Ovary (tissue), 9 donors: ENCODE measurements around the gene MATCAP1. TPM values are rescaled to one million over a fixed set of nuclear protein-coding genes. Genes with fewer than 3 reads are reported as not detected.

ENCODE experiments used
- DNase-seq, 5 donors: peaks; one replicate each; pipeline ENCODE4 v3.0.0-alpha.2; 2019 to 2020
- H3K27ac ChIP-seq, 2 donors: fragments of 200-600 bp; one replicate each; pipeline versions ENCODE4 v1.5.1 to v1.8.0; 2019 to 2022
- H3K27me3 ChIP-seq: fragments of 200-600 bp; one replicate; pipeline ENCODE4 v1.8.0; 2022
- H3K36me3 ChIP-seq: fragments of 200-600 bp; sonication (generic); one replicate; pipeline ENCODE4 v1.5.1; 2019
- H3K4me1 ChIP-seq: one replicate; pipeline ENCODE4 v1.8.1; 2013; ENCODE audit warnings: mild to moderate bottlenecking, moderate library complexity; ENCODE audit not compliant: insufficient read depth
- H3K4me3 ChIP-seq: fragments of 200-600 bp; sonication (generic); one replicate; pipeline ENCODE4 v1.5.1; 2017
- H3K9me3 ChIP-seq, 2 donors: fragments of 200-600 bp in 1 of 2; sonication (generic) in 1 of 2; one replicate each; pipeline versions ENCODE4 v1.5.1 to v1.8.1; 2013 to 2019; ENCODE audit warnings: mild to moderate bottlenecking in 1 of 2, moderate library complexity in 1 of 2
- CTCF ChIP-seq, 3 donors: fragments of 450-650 bp in 2 of 3; fragments of 200-600 bp in 1 of 3; IDR thresholded peaks; one replicate each; pipeline versions ENCODE4 v1.5.1 to v1.8.0; 2016 to 2022; ENCODE audit warnings: antibody characterized with exemption in 3 of 3, mild to moderate bottlenecking in 1 of 3
- EP300 ChIP-seq: sonication (generic); formaldehyde crosslinking; IDR thresholded peaks from one replicate; pipeline ENCODE4 v1.6.1; 2017; ENCODE audit warnings: antibody characterized with exemption
- POLR2A ChIP-seq: fragments of 450-650 bp; IDR thresholded peaks from one replicate; pipeline ENCODE4 v1.6.1; 2017; ENCODE audit warnings: antibody characterized with exemption, mild to moderate bottlenecking, moderate library complexity
- WGBS, 3 donors: extraction: QIAGEN DNeasy Blood & Tissue Kit in 1 of 3; methylation state at CpG; one replicate each; pipeline versions ENCODE4 v1.1.5 to v1.1.7; 2013 to 2017; 5-methylcytosine and 5-hydroxymethylcytosine counted together
- intact Hi-C, 4 donors: fragments of 100-400 bp; cut with DNase I; formaldehyde crosslinking; loops; one replicate each; pipeline versions ENCODE4 v1.11.0 to v1.15.1; 2022 to 2023
- polyA plus RNA-seq, 2 donors: library from polyadenylated mRNA; stranded (reverse); fragments of 200-250 nt in 1 of 2; fragments of 350-450 nt in 1 of 2; fragmentation: Illumina TruSeq in 1 of 2; extraction: RNeasy Lipid Tissue Mini Kit (QIAGEN cat#74804) in 1 of 2; gene quantifications; one replicate each; pipeline ENCODE4 v1.2.3, GENCODE V29; 2013 to 2014
- total RNA-seq, 7 donors: library from RNA; depleted of rRNA in 2 of 7; stranded (reverse); fragments of >200 nt in 2 of 7; fragmentation: NEBNext Ultra II Directional in 3 of 7; extraction: Animal tissue kit (Norgen Biotek cat#: 25700) in 3 of 7; gene quantifications; one replicate each; pipeline versions ENCODE4 v1.1.0 to v1.2.4, GENCODE V29; 2016 to 2023
- donor health status: DM: no; HTN: no; CAD: no; lungs with moderate emphysema.
- donor health status: DM: no; HTN: no; CAD: no.
- donor health status: Bipolar disorder and iron deficiency.
- donor health status: DM: yes; HTN: yes; CAD: no.
- donor health status: DM: no; HTN: no; CAD: no.
- donor health status: DM: yes; HTN: yes; CAD: no.

MATCAP1 gene
- total and polyA plus RNA-seq, 9 donors: 15.4 to 96.4 (median 53.6) TPM

DNA sequence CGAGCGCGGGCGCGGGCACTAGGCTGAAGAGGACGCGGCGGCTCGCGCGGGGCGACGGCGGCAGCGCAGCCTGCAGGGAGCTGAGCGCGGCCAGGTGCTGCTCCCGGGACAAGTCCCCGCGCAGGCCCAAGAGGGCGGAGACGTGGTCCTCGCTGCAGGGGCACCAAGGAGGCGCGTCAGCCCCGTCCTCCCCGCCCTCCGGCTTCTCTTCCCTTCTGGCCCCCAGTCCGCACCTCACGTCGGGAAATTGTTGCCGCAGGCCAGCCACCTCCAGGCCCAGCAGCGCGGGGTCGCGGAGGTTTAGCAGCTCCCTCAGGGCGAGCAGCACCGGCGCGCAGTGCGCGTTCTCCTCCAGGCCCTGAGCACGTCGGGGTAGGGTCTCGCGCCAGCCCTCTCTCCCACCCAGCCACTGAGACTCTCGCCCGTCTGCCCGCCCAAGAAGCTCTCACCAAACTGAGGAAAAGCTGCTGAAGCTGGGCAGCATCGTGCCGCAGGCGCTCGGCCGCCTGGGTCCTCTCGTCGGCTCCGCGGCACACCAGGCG lies 761 bp upstream of the MATCAP1 start:
- H3K27me3 ChIP-seq: no peaks in the 10 kb centered on the region
- H3K36me3 ChIP-seq: no peaks in the 10 kb centered on the region
- WGBS, 3 donors: 3% methylated on average over 51 to 59 of the region's 59 CpGs
- peaks cover 3% of the 10 kb centered on the region for H3K4me1 ChIP-seq
- H3K4me3 ChIP-seq: peak overlapping the region; percentile 83
- no peaks in the 10 kb centered on the region for H3K9me3 ChIP-seq
- DNase-seq: peak in 1 of 5 donors; percentile 64
- intact Hi-C loops: loop anchor here in 1 of 4 donors (10.0 kb wide), 1 partner anchor 210 kb away; no protein-coding TSS in a partner anchor
- TF ChIP-seq EP300: no peak
- TF ChIP-seq CTCF (IDR thresholded peaks at IDR 0.05): peak in 1 of 3 donors; percentile 4
- peak overlapping the region; percentile 97 to 99 for H3K27ac ChIP-seq

GRCh38 chr16:67183284-67183626 lies 508 bp downstream of the MATCAP1 start:
- Histone ChIP-seq H3K27me3 (no peaks in the 10 kb centered on the region), H3K36me3 (no peaks in the 10 kb centered on the region), H3K4me3 (peak overlapping the region; percentile 83), H3K27ac (peak overlapping the region; percentile 97 to 99), H3K4me1 (peaks cover 3% of the 10 kb centered on the region), H3K9me3 (no peaks in the 10 kb centered on the region)
- no peak for DNase-seq
- WGBS, 3 donors: 5 to 7% (median 6%) methylated on average over 11 of the region's 11 CpGs
- TF ChIP-seq POLR2A (no peak), CTCF (IDR thresholded peaks at IDR 0.05) (no peak), EP300 (no peak)
- intact Hi-C loops: loop anchor here in 1 of 4 donors (10.0 kb wide), 1 partner anchor 208 kb away; no protein-coding TSS in a partner anchor

DNA sequence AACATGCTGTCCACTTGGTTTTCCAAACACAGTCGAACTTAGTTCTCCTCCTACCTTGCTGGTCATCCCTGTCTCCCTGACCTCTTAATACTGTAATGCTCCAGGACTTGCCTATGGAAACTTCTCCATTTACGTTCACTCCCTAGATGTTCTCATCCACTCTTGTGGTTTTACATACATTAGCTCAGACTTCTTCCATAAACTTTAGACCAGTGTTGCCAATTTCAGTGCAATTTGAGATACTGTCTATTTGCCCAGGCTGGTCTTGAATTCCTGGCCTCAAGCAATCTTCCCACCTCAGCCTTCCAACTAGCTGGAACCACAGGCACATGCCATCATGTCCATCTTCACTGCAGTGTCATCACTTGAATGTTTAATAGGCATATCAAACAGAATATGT lies 1.5 kb downstream of the MATCAP1 start:
- TF ChIP-seq POLR2A (no peak), CTCF (IDR thresholded peaks at IDR 0.05) (no peak), EP300 (no peak)
- peak overlapping the region in 1 of 2 donors; percentile 99 for H3K27ac ChIP-seq
- intact Hi-C loops: loop anchor here in 1 of 4 donors (10.0 kb wide), 1 partner anchor 207 kb away; no protein-coding TSS in a partner anchor
- H3K4me3 ChIP-seq: no peak overlapping the region
- DNase-seq: no peak
- H3K27me3 ChIP-seq: no peaks in the 10 kb centered on the region
- H3K36me3 ChIP-seq: no peaks in the 10 kb centered on the region
- 70 to 77% (median 75%) methylated on average over 2 of the region's 2 CpGs for WGBS, 3 donors
- peaks cover 5% of the 10 kb centered on the region for H3K4me1 ChIP-seq
- no peaks in the 10 kb centered on the region for H3K9me3 ChIP-seq

DNA sequence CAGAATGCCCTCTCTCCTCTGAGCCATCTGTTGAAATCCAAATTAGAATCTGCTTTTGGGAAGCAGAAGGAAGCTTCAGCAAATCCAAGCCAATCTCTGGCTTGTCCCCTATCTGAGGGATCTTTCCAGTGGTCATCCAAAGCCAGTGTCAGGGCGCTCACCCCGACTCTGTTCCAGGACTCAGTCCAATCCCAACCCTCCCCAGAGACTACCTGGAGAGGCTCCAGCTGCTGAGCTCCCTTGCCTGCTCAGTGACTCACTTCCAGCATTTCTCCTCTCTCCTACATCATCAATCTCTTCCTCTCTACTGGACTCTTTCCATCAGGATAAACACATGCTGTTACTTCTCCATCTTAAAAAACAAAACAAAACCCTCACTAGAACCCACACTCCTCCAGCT lies 2.4 kb downstream of the MATCAP1 start:
- peak; percentile 77 to 82 (median 79) for DNase-seq
- no peaks in the 10 kb centered on the region for H3K27me3 ChIP-seq
- H3K9me3 ChIP-seq: no peaks in the 10 kb centered on the region
- WGBS, 3 donors: 5 to 13% (median 7%) methylated on average over 2 of the region's 2 CpGs
- intact Hi-C loops: loop anchor here in 1 of 4 donors (10.0 kb wide), 1 partner anchor 207 kb away; no protein-coding TSS in a partner anchor
- H3K36me3 ChIP-seq: no peaks in the 10 kb centered on the region
- no peak overlapping the region for H3K4me3 ChIP-seq
- H3K4me1 ChIP-seq: peaks cover 5% of the 10 kb centered on the region
- no peak for TF ChIP-seq EP300
- no peak for TF ChIP-seq POLR2A
- TF ChIP-seq CTCF (IDR thresholded peaks at IDR 0.05): no peak
- H3K27ac ChIP-seq: peak overlapping the region; percentile 36 to 54
